Naive thymus-derived CD4-positive, alpha-beta T cell (primary cell): ENCODE results near the gene SYNPO. TPM values are rescaled to one million over a fixed set of nuclear protein-coding genes. Genes with fewer than 3 reads are reported as not detected.

Experiments
- polyA plus RNA-seq, 2 donors: library from polyadenylated mRNA; unstranded; fragments of 300-500 nt; fragmentation: Illumina TruSeq; gene quantifications; one replicate each; pipeline ENCODE4 v1.2.3, GENCODE V29; 2021
- total RNA-seq, 6 experiments: library from RNA in 5 of 6; stranded (reverse) in 5 of 6; gene quantifications; 1 replicate in 5 of 6; 2 replicates in 1 of 6; pipeline ENCODE4 v1.2.3 and lab custom pipeline; 2021 to 2026

The SYNPO gene
- total and polyA plus RNA-seq, 7 experiments from 2014 or later = 0.07 to 0.59 (median 0.12) TPM; not detected in 3

Other genes with a start within 250 kb of the SYNPO start
- 1,000 to 10,000 TPM in 1 of 5 experiments, 100 to 1,000 TPM in 4; 153 to 1,948 (median 540) TPM for gene CD74, start 227.8 kb upstream of the SYNPO start, total RNA-seq
- 100 to 1,000 TPM; 295 to 413 TPM for gene CD74, start 227.8 kb upstream of the SYNPO start, polyA plus RNA-seq
- 1,000 to 10,000 TPM; 2,331 to 7,378 (median 6,414) TPM for gene RPS14, start 190.9 kb upstream of the SYNPO start, total RNA-seq
- over 10,000 TPM in 1 of 2 donors, 1,000 to 10,000 TPM in 1; 8,640 to 11,248 TPM for gene RPS14, start 190.9 kb upstream of the SYNPO start, polyA plus RNA-seq
- gene NDST1, start 132.5 kb upstream of the SYNPO start, total RNA-seq = 10 to 100 TPM in 1 of 5 experiments, 1 to 10 TPM in 4; 1.0 to 17.5 (median 1.6) TPM
- 1 to 10 TPM in 1 of 2 donors, under 1 TPM in 1; 0.69 to 1.1 TPM for gene NDST1, start 132.5 kb upstream of the SYNPO start, polyA plus RNA-seq
- not detected for gene MYOZ3, start 20.6 kb downstream of the SYNPO start, total RNA-seq
- gene MYOZ3, start 20.6 kb downstream of the SYNPO start, polyA plus RNA-seq = under 1 TPM in 1 of 2 donors, not detected in 1; 0.15 TPM
- 100 to 1,000 TPM in 1 of 5 experiments, 10 to 100 TPM in 4; 74.2 to 103 (median 93.1) TPM for gene RBM22, start 60.4 kb downstream of the SYNPO start, total RNA-seq
- 10 to 100 TPM; 60.5 to 63.0 TPM for gene RBM22, start 60.4 kb downstream of the SYNPO start, polyA plus RNA-seq
- 10 to 100 TPM; 42.4 to 88.2 (median 46.9) TPM for gene DCTN4, start 118.4 kb downstream of the SYNPO start, total RNA-seq
- gene DCTN4, start 118.4 kb downstream of the SYNPO start, polyA plus RNA-seq = 10 to 100 TPM in 1 of 2 donors, 1 to 10 TPM in 1; 9.5 to 10.5 TPM
- gene SMIM3, start 138.1 kb downstream of the SYNPO start, total RNA-seq = 10 to 100 TPM in 1 of 5 experiments, 1 to 10 TPM in 4; 5.2 to 17.9 (median 7.9) TPM
- 10 to 100 TPM; 11.3 to 16.6 TPM for gene SMIM3, start 138.1 kb downstream of the SYNPO start, polyA plus RNA-seq
- 1 to 10 TPM; 1.1 to 3.6 (median 2.7) TPM for gene IRGM, start 205.9 kb downstream of the SYNPO start, total RNA-seq
- 1 to 10 TPM; 1.2 to 1.5 TPM for gene IRGM, start 205.9 kb downstream of the SYNPO start, polyA plus RNA-seq